GM18519 (cell line): Measurements from ENCODE around the gene DYNLT2.

Source experiments
- ATAC-seq: cut with Tn5 transposase; IDR thresholded peaks from one replicate; pipeline ENCODE4 v1.9.1; 2021; ENCODE audit warnings: mild to moderate bottlenecking, moderate library complexity; ENCODE audit not compliant: unreplicated experiment, low FRiP score

DYNLT2 gene

DNA sequence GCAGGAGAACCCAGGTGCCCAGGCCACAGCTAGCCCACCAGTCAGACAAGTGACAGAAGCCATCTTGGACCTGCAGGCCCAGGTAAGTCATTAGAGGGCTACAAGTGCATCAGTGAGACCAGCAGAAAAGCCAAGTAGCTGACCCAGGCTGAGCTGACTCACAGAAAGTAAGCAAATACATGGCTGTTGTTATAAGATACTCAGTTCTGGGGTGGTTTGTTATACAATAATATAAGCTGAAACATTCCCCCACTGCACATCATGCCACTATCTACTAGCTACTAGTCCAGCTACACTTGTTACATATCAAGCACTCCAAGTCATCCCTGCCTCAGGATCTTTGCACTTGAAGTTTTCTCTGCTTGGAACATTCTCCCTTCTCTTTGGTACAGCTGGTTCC is 10.0 kb downstream of the DYNLT2 start:
- ATAC-seq, result no peak

DNA sequence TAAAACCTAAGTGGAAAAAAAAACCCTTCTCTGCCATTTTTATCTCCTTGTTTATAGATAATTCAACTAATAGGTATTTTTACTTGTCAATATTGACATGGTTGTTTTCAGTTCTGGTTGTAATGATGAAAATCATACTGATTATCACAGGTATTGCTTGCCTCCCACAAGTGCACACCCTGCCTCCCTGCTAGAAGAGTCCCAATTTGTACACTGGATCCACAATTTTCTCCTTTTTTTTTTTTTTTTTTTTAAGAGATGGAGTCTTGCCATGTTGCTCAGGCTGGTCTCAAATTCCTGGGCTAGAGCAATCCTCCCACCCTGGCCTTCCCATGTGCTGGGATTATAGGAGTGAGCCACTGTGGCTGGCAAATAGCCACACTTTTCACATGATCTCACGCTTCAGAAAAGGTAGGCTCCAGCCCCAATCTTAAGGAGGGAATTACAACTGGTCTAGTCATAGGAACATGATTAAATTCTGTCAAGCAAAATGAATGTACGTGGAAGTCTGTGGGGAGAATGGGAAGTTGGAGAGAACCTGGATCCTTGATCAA is 12.3 kb downstream of the DYNLT2 start:
- no peak for ATAC-seq

- ATAC-seq, result no peak
These were observed 13.0 kb downstream of the DYNLT2 start for GRCh38 chr6:169738204-169738975.

DNA sequence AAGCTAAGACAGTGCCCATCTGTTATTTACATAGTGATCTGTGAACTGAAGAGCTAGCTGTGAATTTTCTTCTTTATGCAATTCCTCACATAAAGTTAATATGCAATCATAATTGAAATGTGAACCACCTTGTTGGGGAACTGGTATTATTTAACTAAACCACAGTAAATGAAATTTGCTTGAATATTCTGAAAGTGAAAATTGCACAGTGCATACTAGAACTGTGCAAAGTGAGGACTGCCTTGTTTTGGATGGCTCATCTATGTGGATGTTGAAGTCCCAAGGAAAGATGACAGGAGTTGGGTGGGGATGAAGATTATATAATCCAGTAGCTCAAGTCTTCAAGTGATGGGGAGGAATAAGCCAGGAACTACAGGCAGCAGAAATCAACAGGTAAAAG is 21.4 kb downstream of the DYNLT2 start:
- no peak for ATAC-seq

- no peak for ATAC-seq
These were observed 24.4 kb downstream of the DYNLT2 start for GRCh38 chr6:169726963-169727362.

GRCh38 chr6:169726049-169726400 is 25.3 kb downstream of the DYNLT2 start:
- no peak for ATAC-seq

- peak; percentile 4 for ATAC-seq
These were observed 26.0 kb downstream of the DYNLT2 start for GRCh38 chr6:169725125-169726048.

DNA sequence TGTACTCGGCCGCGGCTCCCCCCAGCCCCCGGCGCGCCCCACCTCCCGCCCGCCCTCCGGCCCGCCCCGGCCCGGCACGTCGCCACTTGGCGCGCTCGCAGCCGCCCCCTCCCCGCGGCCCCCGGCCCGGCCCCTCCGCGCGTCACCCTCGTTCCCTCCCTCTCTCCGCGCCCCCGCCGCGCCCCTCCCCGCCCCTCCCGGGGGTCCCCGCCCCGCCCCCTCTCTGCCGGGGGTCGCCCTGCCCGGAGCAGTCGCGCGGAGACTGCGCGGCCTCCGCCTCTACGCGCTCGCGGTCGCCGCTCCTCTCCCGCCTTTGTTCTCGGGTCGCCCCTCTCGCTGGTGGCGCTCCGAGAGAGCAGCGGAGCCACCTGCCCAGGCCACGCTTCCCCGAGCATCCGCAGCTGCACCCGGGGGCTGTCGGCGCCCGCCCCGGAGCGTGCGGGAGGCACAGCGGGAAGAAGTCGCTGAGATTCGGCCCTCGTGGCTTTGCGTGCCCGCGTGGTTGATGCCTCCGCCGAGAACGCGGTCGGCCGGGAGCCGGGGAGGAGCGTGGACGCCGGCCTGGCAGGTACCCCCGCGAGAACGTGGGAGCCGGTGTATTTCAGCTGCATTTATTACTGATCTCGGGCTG is 26.8 kb downstream of the DYNLT2 start, which contains the start of gene PHF10:
Gene PHF10, minus strand, starts transcription at position 7 of the 631 bp plus-strand sequence. CDS start 569 bp downstream, outside the sequence.
- ATAC-seq, result peak; percentile 28

DNA sequence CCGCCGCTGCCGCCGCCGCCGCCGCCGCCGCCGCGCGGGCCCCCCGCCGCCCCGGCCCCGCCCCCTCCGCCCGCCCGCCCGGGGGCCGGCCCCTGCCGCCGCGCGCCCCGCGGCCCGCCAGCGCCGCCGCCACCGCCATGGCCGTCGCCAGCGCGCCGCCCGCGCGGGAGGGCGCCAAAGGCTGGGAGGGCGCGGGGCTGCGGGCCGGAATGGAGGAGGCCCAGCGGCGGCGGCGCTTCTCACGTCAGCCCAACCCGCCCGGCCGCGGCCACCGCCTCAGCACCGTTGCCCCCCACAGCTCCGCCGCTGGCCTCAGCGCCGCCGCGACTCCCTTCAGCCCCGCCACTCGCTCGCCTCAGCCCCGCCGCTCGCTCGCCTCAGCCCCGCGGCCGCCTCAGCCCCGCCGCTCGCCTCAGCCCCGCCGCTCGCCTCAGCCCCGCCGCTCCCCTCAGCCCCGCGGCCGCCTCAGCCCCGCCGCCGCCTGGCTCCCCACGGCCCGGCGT is 27.3 kb downstream of the DYNLT2 start:
- peak; percentile 23 for ATAC-seq

DNA sequence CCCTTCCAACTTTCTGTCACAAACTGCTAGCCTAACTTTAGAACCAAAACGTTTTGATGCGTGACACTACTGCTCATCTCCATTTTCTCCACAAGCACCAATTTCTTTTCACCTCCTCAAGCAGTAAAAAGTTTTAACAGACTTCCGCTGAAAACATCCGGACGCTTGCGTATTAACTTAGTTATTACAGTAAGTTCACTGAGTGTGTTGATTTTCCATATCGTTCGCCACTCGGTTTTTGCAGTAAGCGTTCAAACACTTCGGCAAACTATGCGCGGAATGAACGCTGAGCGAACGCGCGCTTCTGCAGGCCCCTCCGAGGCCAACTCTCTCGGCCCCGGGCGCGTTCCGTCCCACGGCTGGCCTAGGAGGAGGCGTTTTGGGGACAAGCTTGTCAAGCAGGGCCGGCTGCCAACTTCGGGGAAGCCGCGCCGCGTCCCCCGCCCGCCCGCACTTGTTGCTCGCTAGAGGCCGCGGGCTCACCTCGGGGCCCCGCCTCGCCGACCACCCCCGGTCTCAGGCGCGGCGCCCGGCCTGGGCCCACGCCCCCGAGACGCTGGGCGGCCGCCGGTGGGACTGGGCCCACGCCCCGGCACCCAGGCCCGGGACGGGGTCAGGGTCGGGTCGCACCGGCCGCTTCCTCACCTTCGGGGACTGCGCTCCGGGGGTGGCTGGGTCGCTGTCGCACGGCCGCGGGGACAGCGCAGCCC is 28.0 kb downstream of the DYNLT2 start:
- ATAC-seq, result peak; percentile 29

DNA sequence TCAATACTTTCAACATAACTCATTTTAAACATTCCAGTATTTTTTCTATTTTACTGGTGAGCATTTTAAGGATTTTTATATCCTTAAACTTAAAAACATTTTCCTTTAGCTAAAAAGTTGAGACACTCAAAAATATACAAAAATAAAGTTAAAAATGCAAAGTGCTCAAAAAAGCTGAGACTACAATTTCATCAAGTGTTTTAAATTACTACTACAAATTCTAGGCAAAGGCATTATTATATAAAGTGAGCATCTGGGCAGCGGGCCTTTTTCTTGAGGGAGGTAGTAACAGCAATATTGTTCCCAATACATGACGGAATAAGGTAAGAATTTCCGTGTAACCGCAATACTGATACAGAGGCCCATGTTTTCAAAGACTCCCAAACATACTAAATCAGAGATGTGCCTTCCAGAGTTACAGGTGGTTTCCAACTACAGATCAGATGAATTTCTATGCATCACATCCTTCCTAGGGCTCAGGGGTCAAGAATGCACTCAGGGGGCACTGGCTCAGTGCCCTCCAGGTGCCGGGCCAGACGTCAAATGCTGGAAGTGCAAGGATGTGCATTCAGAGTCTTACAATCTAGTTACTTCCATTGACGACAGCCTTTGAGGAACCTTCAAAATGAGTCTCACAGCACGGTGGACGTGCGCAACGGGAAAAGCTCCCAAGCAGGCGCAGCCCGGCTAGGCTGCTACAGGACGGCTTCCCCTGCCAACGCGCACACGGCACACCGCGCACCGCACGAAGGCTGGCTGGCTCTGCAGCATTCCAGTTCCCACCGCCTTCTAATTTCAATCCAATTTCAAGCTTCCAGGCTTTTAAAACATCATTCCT is 28.8 kb downstream of the DYNLT2 start:
- ATAC-seq, result no peak

- ATAC-seq, result no peak
These were observed 31.0 kb downstream of the DYNLT2 start for GRCh38 chr6:169720207-169720855.

- ATAC-seq, result no peak
These were observed 32.3 kb downstream of the DYNLT2 start for GRCh38 chr6:169719117-169719516.

DNA sequence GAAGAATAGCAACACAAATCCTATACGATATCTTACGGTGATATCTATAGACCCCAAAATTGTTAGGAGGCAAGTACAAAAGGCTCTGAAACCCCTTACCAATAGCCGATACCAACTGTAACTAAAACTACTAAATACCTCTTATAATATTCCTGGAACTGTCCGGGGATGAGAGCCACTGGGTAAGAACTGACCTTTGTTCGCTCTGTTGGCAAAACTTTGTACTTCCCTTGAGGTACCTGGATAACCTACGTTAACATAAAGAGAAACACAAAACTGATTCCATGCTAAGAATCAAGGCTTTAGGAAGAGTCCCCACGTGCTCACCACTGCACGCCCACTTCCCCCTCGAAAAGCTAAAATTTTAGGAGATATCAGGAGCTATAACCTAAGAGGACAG is 36.8 kb downstream of the DYNLT2 start:
- ATAC-seq, result no peak

- ATAC-seq, result no peak
These were observed 37.2 kb downstream of the DYNLT2 start for GRCh38 chr6:169714178-169714577.

GRCh38 chr6:169710009-169710408 is 41.4 kb downstream of the DYNLT2 start:
- no peak for ATAC-seq

GRCh38 chr6:169709293-169709692 is 42.1 kb downstream of the DYNLT2 start:
- ATAC-seq, result no peak

DNA sequence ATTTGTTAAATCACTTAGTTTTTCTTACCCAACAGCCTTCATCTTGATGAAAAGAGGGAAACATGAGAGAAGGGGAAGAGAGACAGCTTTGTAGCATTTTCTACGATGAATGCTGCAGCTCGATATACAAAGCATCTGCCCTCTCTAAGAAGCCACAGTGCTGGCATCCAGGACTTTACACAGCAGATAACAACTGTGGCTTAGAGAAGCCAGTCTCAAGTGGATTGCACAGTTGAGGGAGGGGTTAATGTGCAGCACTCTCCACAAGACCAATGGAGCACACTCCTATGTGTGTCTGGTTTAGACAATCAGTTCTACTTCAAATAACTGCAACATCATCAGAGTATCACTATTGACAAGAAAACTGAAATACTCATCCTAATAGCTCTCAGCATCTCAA is 43.6 kb downstream of the DYNLT2 start:
- no peak for ATAC-seq

DNA sequence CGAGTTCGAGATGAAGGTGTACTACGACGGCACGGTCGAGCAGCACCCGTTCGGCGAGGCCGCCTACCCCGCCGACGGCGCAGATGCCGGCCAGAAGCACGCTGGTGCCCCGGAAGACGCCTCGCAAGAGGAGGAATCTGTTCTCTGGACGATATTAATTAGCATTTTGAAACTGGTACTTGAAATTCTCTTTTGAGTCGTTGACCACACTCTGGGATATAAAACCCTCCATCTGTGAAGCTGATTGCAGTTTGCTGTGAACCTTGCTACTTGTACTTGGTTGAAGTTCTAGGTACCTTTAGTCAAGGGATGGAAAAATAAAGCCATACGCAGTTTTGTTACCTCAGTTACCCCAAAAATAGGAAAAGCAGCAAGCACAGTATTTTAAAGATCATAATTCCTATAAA is 48.5 kb downstream of the DYNLT2 start:
- peak; percentile 0 for ATAC-seq
